RWPE2 (cell line): Measurements from ENCODE around the gene FAM219A.

Source experiments
- ATAC-seq: fragments of 200-7000 bp; cut with Tn5 transposase; 3 replicates; pipeline ENCODE4 v1.9.1; 2021; ENCODE audit warnings: low read depth
- DNase-seq: peaks from one replicate; pipeline ENCODE4 v3.0.0-alpha.2; 2020; ENCODE audit warnings: low spot score
- H3K27ac ChIP-seq: fragments of 450-650 bp; 2 replicates; pipeline ENCODE4 v1.5.1; 2017; ENCODE audit warnings: mild to moderate bottlenecking; ENCODE audit not compliant: poor library complexity, severe bottlenecking
- H3K27me3 ChIP-seq: fragments of 250-450 bp; sonication (Bioruptor Pico); 2 replicates; pipeline ENCODE4 v1.5.1; 2021; ENCODE audit warnings: mild to moderate bottlenecking, moderate library complexity; ENCODE audit not compliant: insufficient read depth, poor library complexity, severe bottlenecking
- H3K36me3 ChIP-seq: fragments of 250-450 bp; sonication (Bioruptor Pico); 2 replicates; pipeline ENCODE4 v1.5.1; 2020; ENCODE audit warnings: low read depth, mild to moderate bottlenecking, moderate library complexity
- H3K4me1 ChIP-seq: fragments of 250-450 bp; sonication (Bioruptor Pico); 2 replicates; pipeline ENCODE4 v1.5.1; 2021; ENCODE audit warnings: mild to moderate bottlenecking, moderate library complexity; ENCODE audit not compliant: insufficient read depth, poor library complexity, severe bottlenecking
- H3K4me3 ChIP-seq: fragments of 250-450 bp; sonication (Bioruptor Pico); 2 replicates; pipeline ENCODE4 v1.5.1; 2021; ENCODE audit warnings: mild to moderate bottlenecking, moderate library complexity; ENCODE audit not compliant: severe bottlenecking
- H3K9me3 ChIP-seq: fragments of 250-450 bp; sonication (Bioruptor Pico); 2 replicates; pipeline ENCODE4 v1.5.1; 2021; ENCODE audit warnings: mild to moderate bottlenecking, moderate library complexity; ENCODE audit not compliant: severe bottlenecking
- CTCF ChIP-seq: fragments of 450-650 bp; IDR thresholded peaks from one replicate; pipeline ENCODE4 v1.5.1; 2017; ENCODE audit warnings: mild to moderate bottlenecking, moderate library complexity; ENCODE audit not compliant: poor library complexity, severe bottlenecking

The FAM219A gene

GRCh38 chr9:34412336-34412735, 46.0 kb downstream of the FAM219A start:
- no peak for TF ChIP-seq CTCF
- Histone ChIP-seq H3K9me3 (no peaks in the 10 kb centered on the region), H3K4me3 (no peak overlapping the region), H3K27ac (no peak overlapping the region), H3K4me1 (no peaks in the 10 kb centered on the region), H3K36me3 (no peaks in the 10 kb centered on the region), H3K27me3 (no peaks in the 10 kb centered on the region)
- ATAC-seq = no peak
- no peak for DNase-seq

GRCh38 chr9:34409154-34409553, 49.2 kb downstream of the FAM219A start:
- Histone ChIP-seq H3K27me3 (no peaks in the 10 kb centered on the region), H3K4me1 (no peaks in the 10 kb centered on the region), H3K36me3 (no peaks in the 10 kb centered on the region; the same call in 1 of the 2 replicates), H3K9me3 (no peaks in the 10 kb centered on the region), H3K4me3 (no peak overlapping the region), H3K27ac (no peak overlapping the region)
- TF ChIP-seq CTCF = no peak
- DNase-seq = no peak
- no peak for ATAC-seq

GRCh38 chr9:34408173-34408572, 50.2 kb downstream of the FAM219A start:
- no peak for TF ChIP-seq CTCF
- H3K27me3 ChIP-seq = no peaks in the 10 kb centered on the region
- no peak for DNase-seq

GRCh38 chr9:34406219-34406618, 52.2 kb downstream of the FAM219A start:
- H3K4me1 ChIP-seq = no peaks in the 10 kb centered on the region
- H3K4me3 ChIP-seq = no peak overlapping the region
- no peaks in the 10 kb centered on the region for H3K9me3 ChIP-seq
- no peaks in the 10 kb centered on the region for H3K27me3 ChIP-seq
- ATAC-seq (no peak), DNase-seq (no peak)
- H3K36me3 ChIP-seq = peaks cover 7% of the 10 kb centered on the region
- no peak overlapping the region for H3K27ac ChIP-seq
- no peak for TF ChIP-seq CTCF

More at GRCh38 chr9:34408173-34408572, 50.2 kb downstream of the FAM219A start:
- no peaks in the 10 kb centered on the region for H3K9me3 ChIP-seq
- H3K4me3 ChIP-seq = no peak overlapping the region
- no peak for ATAC-seq
- H3K27ac ChIP-seq = no peak overlapping the region
- H3K4me1 ChIP-seq = no peaks in the 10 kb centered on the region
- peaks cover 4% of the 10 kb centered on the region for H3K36me3 ChIP-seq

- no peak overlapping the region for H3K4me3 ChIP-seq
- H3K9me3 ChIP-seq = no peaks in the 10 kb centered on the region
- H3K36me3 ChIP-seq = peaks cover 7% of the 10 kb centered on the region
- no peak for TF ChIP-seq CTCF
- no peak overlapping the region for H3K27ac ChIP-seq
- H3K4me1 ChIP-seq = no peaks in the 10 kb centered on the region
- H3K27me3 ChIP-seq = no peaks in the 10 kb centered on the region
- DNase-seq (no peak), ATAC-seq (no peak)
These were observed 52.7 kb downstream of the FAM219A start for GRCh38 chr9:34405719-34406118.
